Smooth muscle cell (in vitro differentiated cells): Measurements from ENCODE around the gene ACACA. TPM values are rescaled to one million over a fixed set of nuclear protein-coding genes. Genes with fewer than 3 reads are reported as not detected.

ENCODE experiments used
- DNase-seq: peaks from one replicate; lab custom pipeline; 2025; ENCODE audit not compliant: unreplicated experiment; lab: John Stamatoyannopoulos, UW
- H2AFZ ChIP-seq: fragments of 200-600 bp; sonication (generic); 2 replicates; pipeline ENCODE4 v1.6.0; 2016; ENCODE audit warnings: antibody characterized with exemption, low read depth, mild to moderate bottlenecking
- H3F3A ChIP-seq: fragments of 200-600 bp; sonication (generic); 2 replicates; pipeline ENCODE4 v1.6.0; 2017; ENCODE audit warnings: antibody characterized with exemption, low read depth
- H3K27ac ChIP-seq: fragments of 200-600 bp; sonication (generic); 2 replicates; pipeline ENCODE4 v1.5.1; 2016; ENCODE audit warnings: low read depth, mild to moderate bottlenecking
- H3K27me3 ChIP-seq: fragments of 200-600 bp; sonication (generic); 2 replicates; pipeline ENCODE4 v1.6.1; 2016; ENCODE audit warnings: low read depth, mild to moderate bottlenecking
- H3K36me3 ChIP-seq: fragments of 200-600 bp; sonication (generic); 2 replicates; pipeline ENCODE4 v1.5.1; 2016; ENCODE audit warnings: low read depth
- H3K4me1 ChIP-seq: fragments of 200-600 bp; sonication (generic); 2 replicates; pipeline ENCODE4 v1.5.1; 2016; ENCODE audit warnings: low read depth
- H3K4me2 ChIP-seq: fragments of 200-600 bp; sonication (generic); 2 replicates; pipeline ENCODE4 v1.6.0; 2016; ENCODE audit warnings: mild to moderate bottlenecking
- H3K4me3 ChIP-seq: fragments of 200-600 bp; sonication (generic); 2 replicates; pipeline ENCODE4 v1.5.1; 2016; ENCODE audit warnings: mild to moderate bottlenecking
- H3K79me2 ChIP-seq: fragments of 200-600 bp; sonication (generic); 2 replicates; pipeline ENCODE4 v1.6.0; 2016; ENCODE audit warnings: low read depth, mild to moderate bottlenecking
- H3K9ac ChIP-seq: fragments of 200-600 bp; sonication (generic); 2 replicates; pipeline ENCODE4 v1.6.0; 2016; ENCODE audit warnings: low read depth
- H3K9me3 ChIP-seq: fragments of 200-600 bp; sonication (generic); replicated peaks from 2 replicates; pipeline ENCODE4 v1.5.1; 2016; ENCODE audit warnings: low read depth
- H4K20me1 ChIP-seq: fragments of 200-600 bp; sonication (generic); 2 replicates; pipeline ENCODE4 v1.6.0; 2016; ENCODE audit warnings: low read depth
- WGBS: methylation state at CpG from one replicate; pipeline ENCODE4 v1.1.7; 2016; ENCODE audit warnings: low lambda C conversion rate; 5-methylcytosine and 5-hydroxymethylcytosine counted together
- polyA plus RNA-seq: library from polyadenylated mRNA; unstranded; fragments of >200 nt; fragmentation: Nextera tagmentation; extraction: Ambion mirVana; gene quantifications from 2 replicates; pipeline ENCODE4 v1.2.1, GENCODE V29; 2016
- total RNA-seq: library from RNA; depleted of rRNA; stranded (reverse); fragments of >200 nt; gene quantifications from 2 replicates; pipeline ENCODE4 v1.2.3, GENCODE V29; 2014
- TF ChIP-seq, protein P1 (sequence below): fragments of 200-600 bp; sonication (generic); IDR thresholded peaks from 2 replicates; pipeline ENCODE4 v1.5.1; 2017; ENCODE audit warnings: borderline replicate concordance, mild to moderate bottlenecking, antibody characterized with exemption; ENCODE audit not compliant: insufficient read depth, poor library complexity, severe bottlenecking

ACACA gene
- total and polyA plus RNA-seq, 2 experiments from 2014 or later: 16.4 to 33.9 TPM

DNA sequence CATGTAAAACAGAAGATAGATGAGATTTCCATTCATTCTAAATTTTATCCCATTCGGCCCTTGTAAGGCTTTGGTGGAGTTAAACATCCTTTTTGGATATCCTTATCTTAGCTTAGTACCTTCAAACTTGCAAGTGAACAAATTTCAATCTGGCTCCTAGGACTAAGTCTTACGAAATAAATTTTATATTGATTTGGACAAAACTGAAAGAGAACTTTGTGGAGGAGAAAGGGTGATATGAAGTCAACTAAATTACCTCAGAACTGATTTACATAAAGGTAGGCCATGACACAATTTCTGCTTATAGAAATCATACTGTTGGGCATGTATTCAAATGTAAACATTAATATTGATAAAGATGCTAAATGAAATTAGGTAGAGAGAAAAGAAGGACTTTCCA lies 206.1 kb downstream of the ACACA start:
- Histone ChIP-seq H4K20me1 (no peaks in the 10 kb centered on the region), H3K4me1 (no peaks in the 10 kb centered on the region), H3K27ac (no peak overlapping the region), H3F3A (no peaks in the 10 kb centered on the region), H3K9ac (no peak overlapping the region), H3K4me3 (no peak overlapping the region), H3K27me3 (no peaks in the 10 kb centered on the region), H2AFZ (no peak overlapping the region), H3K4me2 (no peak overlapping the region), H3K36me3 (peaks cover 11% of the 10 kb centered on the region), H3K9me3 (no peaks in the 10 kb centered on the region), H3K79me2 (no peaks in the 10 kb centered on the region)
- 96% methylated on average over 2 of the region's 2 CpGs for WGBS
- TF ChIP-seq, protein P1, sequence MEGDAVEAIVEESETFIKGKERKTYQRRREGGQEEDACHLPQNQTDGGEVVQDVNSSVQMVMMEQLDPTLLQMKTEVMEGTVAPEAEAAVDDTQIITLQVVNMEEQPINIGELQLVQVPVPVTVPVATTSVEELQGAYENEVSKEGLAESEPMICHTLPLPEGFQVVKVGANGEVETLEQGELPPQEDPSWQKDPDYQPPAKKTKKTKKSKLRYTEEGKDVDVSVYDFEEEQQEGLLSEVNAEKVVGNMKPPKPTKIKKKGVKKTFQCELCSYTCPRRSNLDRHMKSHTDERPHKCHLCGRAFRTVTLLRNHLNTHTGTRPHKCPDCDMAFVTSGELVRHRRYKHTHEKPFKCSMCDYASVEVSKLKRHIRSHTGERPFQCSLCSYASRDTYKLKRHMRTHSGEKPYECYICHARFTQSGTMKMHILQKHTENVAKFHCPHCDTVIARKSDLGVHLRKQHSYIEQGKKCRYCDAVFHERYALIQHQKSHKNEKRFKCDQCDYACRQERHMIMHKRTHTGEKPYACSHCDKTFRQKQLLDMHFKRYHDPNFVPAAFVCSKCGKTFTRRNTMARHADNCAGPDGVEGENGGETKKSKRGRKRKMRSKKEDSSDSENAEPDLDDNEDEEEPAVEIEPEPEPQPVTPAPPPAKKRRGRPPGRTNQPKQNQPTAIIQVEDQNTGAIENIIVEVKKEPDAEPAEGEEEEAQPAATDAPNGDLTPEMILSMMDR: no peak
- DNase-seq: no peak

DNA sequence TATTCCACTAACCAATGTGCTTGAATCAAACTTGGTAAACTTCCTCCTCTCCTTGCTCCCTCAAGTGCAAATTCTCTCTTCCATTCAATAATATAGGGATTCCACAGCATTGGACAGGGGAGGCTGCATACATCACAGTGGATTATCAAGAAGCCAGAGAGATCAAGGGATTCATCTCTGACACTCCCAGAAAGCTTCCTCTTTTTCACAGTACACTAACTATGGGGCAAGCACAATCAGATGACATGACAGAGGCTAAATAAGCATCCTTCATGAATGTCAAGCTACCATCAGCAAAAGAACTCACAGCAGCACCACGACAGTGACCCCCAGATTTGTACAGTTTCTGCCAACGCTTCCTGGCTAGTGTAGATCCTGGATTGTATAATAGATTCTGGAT lies 209.3 kb downstream of the ACACA start:
- TF ChIP-seq, protein P1: no peak
- H3K27me3 ChIP-seq: no peaks in the 10 kb centered on the region
- no peaks in the 10 kb centered on the region for H4K20me1 ChIP-seq
- H3K4me3 ChIP-seq: no peak overlapping the region
- no peak for DNase-seq
- 98% methylated on average over 2 of the region's 2 CpGs for WGBS
- H2AFZ ChIP-seq: no peak overlapping the region
- peaks cover 8% of the 10 kb centered on the region for H3K36me3 ChIP-seq
- no peaks in the 10 kb centered on the region for H3K79me2 ChIP-seq
- no peaks in the 10 kb centered on the region for H3K4me1 ChIP-seq
- H3K4me2 ChIP-seq: no peak overlapping the region
- H3K27ac ChIP-seq: no peak overlapping the region
- H3F3A ChIP-seq: no peaks in the 10 kb centered on the region
- no peaks in the 10 kb centered on the region for H3K9me3 ChIP-seq
- H3K9ac ChIP-seq: no peak overlapping the region

DNA sequence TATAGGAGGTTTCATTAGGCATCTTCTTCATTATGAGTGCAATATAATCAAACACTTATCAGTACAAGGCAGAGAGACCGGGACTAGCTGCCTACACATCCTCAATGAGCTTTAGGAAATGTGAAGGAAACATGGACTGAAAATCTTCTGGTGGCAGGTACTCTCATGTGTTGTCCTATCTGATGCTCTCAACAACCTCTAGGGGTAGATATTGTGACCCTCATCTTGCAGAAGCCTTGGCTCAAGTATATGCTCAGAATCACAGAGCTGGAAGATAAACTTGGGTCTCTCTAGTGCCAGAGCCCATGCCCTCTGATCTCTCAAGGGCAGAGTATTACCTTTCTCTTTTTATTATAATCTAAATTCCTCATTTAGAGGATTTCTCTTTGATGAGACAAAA lies 212.4 kb downstream of the ACACA start:
- Histone ChIP-seq H3K79me2 (no peaks in the 10 kb centered on the region), H3K9me3 (no peaks in the 10 kb centered on the region), H3F3A (no peaks in the 10 kb centered on the region), H3K4me1 (no peaks in the 10 kb centered on the region), H2AFZ (no peak overlapping the region), H4K20me1 (no peaks in the 10 kb centered on the region), H3K4me2 (no peak overlapping the region), H3K27ac (no peak overlapping the region), H3K4me3 (no peak overlapping the region), H3K36me3 (peaks cover 2% of the 10 kb centered on the region), H3K9ac (no peak overlapping the region), H3K27me3 (no peaks in the 10 kb centered on the region)
- no peak for DNase-seq
- TF ChIP-seq, protein P1: no peak
- WGBS: 93% methylated on average over 1 of the region's 1 CpG

DNA sequence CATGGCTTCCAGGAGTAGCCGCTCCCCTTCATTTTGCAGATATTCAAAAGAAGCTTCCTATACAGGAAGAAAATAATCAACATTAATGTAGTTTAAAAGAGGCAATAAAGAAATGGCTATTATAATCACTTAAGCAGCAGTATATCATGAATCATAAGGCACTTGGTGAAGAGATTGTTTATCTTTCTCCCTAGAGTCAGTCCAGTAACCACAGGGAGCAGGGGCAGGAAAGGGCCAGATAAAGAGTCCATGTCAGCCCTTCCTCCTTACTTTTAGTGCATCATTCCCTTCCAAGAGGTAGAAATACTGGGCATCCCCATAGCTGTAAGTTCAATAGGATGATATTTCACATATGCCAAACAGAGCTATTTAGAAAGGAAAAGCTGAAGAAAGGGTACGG lies 215.4 kb downstream of the ACACA start:
- Histone ChIP-seq H3K36me3 (peaks cover 5% of the 10 kb centered on the region), H3K4me1 (no peaks in the 10 kb centered on the region), H3K27me3 (no peaks in the 10 kb centered on the region), H4K20me1 (no peaks in the 10 kb centered on the region), H3K79me2 (no peaks in the 10 kb centered on the region), H3K9ac (no peak overlapping the region), H3K27ac (no peak overlapping the region), H3K4me3 (no peak overlapping the region), H3K4me2 (no peak overlapping the region), H3F3A (no peaks in the 10 kb centered on the region), H2AFZ (no peak overlapping the region), H3K9me3 (no peaks in the 10 kb centered on the region)
- 96% methylated on average over 2 of the region's 2 CpGs for WGBS
- TF ChIP-seq, protein P1: no peak
- DNase-seq: no peak
